ENCODE results near the gene ANKIB1.
"Not testable (repeated sequence)": the region's sequence is repeated elsewhere in the genome, so short reads cannot be mapped to it uniquely, and the experiment has no call there.

Gene ANKIB1

DNA sequence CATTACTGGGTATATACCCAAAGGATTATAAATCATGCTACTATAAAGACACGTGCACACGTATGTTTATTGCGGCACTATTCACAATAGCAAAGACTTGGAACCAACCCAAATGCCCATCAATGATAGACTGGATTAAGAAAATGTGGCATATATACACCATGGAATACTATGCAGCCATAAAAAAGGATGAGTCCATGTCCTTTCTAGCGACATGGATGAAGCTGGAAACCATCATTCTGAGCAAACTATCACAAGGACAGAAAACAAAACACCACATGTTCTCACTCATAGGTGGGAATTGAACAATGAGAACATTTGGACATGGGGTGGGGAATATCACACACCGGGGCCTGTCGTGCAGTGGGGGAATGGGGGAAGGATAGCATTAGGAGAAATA is 164.4 kb downstream of the ANKIB1 start:
- FAIRE-seq = not testable (repeated sequence)

DNA sequence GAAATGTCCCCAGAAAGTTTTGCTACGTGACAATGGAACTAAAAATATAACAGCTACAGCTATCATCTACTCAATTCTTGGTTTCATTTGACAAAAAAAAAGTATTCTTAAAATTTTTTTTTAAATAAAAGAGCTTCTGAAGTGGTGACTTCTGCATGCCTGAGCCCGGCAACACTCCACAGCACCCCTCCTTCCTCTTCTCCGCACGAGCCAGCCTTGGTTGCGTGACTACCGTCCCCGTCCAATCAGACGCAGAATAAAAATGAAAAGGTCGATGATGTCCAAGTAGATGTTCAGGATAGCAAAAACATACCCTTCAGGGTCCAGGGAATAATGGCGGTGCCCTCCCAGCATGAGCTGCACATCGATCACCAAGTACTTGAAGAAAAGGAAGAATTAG is 167.0 kb downstream of the ANKIB1 start:
- FAIRE-seq = no peak

DNA sequence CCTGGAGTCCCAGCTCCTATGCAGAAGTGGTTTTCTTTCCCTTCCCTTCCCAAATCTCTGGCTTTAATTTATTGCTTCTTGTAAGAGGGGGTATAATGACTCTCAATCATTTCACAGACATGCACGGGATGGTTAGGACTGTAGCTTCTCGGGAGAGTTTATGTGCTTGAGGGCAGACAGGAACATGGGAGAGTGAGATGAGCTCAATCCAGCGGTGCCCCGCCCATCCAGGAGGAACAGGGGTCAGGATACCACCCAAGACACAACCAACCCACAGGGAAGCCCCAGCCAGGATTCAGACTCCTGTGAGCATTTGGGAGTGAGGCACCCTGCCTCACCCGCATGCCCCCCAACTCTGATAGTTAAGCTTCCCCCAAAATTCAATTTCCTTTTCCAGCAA is 167.8 kb downstream of the ANKIB1 start:
- no peak for FAIRE-seq

DNA sequence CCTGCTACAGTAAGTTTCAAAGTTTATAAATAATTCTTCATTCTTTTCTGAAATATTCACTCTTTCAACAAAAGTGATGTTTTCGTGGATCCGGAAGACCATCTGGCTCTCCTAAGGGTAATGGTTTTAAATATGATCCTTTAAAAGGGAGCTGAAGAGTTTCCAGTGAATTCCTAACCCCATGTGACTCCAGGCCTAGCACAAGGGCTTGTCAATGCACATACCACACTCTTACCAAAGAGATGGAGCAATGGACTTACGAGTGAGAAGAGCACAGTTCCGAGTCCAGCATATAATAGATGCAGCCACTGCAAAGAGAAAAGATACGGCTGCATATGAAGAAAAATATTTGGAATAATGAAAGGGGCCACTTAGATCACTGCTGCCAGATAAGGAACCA is 169.5 kb downstream of the ANKIB1 start:
- FAIRE-seq = no peak

DNA sequence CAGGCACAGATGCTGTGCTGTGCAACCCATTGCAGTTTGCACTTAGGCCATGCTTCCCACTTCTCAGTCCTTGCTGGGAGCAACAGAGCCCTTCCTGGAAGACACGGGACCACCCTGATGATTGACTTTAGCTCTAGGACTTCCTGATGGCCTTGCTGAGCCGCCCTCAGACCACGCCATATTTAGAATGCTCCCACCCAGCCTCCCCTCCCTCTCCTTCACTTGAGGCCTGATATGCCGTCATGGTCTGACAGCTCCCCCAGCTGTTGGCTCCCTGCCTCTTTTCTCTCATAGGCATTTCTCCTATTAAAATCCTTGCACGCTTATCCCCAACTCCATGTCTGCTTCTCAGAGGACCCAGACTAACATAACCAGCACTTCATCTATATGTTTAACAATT is 172.1 kb downstream of the ANKIB1 start:
- FAIRE-seq = no peak

DNA sequence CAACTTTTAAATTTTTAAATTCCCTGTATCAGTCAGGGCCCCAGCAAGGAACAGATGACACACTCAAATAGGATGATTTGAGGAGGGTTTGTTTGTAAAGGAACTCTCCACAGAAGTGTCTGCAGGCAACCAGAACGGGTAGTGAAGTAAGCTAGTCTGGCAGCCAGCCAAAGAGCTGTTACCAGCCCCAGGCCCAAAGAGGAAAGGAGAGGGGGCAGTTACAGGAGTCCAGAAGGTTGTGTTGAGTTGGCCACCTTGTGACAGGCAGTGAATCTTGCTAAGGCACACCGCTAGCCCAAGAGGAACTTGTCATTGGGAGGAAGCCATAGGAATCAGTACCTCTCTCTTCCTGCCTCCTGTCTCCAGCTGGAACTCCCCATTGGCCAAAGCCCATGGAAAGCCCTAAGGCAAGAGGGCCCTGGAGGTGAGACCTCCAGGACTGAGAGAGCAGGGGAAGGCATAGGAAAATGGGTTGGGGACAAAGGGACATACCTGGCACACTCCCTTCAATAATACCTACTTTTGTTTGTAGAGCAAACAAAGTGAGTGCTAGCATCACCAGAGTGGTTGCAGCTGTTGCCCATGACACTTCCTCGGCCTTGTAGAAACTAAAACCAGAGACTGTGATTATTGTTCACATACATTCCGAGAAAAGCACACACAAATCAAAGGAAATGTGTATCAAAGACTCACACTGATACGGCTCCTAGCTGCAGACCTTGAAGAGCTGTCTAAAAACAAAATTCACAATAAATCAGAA is 176.1 kb downstream of the ANKIB1 start:
- FAIRE-seq = no peak

DNA sequence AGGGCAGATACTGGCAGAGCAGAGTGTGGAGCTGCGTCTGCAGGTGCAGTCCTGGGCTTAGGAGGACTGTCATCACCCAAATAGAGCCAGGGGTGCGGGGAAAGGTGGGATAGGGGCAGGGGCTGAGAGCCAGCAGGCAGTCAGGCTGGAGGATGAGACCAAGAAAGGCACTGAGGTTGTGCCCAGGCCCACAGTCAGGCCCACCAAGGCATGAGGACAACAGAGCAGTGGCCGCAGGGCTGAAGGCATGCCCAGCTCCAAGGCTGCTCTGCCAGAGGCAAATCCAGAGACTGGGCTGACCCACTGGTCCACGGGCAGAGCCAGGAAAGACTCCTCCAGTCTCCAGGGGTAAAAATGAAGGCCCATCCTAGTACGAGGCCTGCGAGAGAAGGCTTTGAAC is 177.2 kb downstream of the ANKIB1 start:
- no peak for FAIRE-seq

DNA sequence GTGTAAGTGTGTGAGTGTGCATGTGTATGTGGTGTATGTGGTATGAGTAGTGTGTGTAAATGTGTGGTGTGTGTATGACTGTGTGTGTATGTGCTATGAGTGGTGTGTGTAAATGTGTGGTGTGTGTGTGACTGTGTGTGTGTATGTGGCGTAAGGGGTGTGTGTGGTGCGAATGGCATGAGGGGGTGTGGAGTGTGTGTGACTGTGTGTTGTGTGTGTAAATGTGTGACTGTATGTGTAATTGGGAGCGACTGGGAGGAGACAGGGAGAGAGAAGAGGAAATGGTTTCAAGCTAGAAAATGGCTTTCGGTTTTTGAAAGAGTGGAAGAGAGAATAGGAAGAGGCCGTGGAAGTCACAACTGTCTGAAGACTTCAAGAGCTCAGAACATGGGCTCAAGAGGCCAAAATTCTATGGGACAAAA is 177.9 kb downstream of the ANKIB1 start:
- no peak for FAIRE-seq

DNA sequence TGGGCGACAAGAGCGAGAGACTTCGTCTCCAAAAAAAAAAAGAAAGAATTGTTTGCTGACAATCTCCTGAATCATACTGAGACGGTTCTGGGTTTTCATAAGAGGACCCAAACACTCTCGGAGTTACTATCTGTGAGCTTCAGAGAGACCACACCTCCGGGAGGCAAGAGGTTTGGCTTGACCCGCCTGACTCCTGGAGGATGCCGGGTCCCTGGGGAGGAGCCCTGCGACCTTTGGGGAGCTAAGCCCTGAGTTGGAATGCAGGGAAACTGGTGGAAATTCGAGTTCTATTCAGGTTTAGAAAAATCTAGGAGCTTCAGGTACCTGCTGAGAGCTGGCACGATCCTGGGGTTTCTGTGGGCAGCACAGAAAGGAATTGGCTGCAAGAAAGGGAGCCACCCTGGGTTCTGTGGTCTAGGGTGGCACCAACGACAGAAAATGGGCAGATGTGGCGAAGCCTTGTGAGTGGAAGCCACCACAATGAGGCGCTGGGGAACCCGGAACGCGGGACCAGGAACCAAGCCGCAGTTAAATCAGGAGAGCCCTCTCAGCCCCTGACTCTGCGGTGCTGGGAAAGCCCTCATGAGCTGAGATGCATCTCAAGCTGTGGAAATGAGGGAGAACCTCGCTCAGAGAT is 179.7 kb downstream of the ANKIB1 start:
- no peak for FAIRE-seq

DNA sequence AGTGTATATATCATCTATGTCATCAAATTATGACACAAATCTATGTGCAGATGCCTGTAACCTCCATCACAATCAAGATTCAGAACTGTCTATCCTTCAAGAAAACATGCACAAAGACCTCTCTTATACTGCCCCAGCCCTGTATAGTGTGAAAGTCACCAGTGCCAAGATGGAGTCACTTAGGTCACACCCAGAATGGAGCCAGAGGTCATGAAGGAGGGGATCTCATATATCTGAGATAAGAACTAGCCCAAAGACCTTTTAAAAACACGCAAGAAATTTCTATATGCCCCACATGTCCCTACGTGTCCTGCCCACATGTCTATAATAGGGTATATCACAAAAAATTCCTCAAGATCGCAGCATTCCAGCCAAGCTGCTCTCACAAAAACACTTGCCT is 181.4 kb downstream of the ANKIB1 start:
- FAIRE-seq = no peak

DNA sequence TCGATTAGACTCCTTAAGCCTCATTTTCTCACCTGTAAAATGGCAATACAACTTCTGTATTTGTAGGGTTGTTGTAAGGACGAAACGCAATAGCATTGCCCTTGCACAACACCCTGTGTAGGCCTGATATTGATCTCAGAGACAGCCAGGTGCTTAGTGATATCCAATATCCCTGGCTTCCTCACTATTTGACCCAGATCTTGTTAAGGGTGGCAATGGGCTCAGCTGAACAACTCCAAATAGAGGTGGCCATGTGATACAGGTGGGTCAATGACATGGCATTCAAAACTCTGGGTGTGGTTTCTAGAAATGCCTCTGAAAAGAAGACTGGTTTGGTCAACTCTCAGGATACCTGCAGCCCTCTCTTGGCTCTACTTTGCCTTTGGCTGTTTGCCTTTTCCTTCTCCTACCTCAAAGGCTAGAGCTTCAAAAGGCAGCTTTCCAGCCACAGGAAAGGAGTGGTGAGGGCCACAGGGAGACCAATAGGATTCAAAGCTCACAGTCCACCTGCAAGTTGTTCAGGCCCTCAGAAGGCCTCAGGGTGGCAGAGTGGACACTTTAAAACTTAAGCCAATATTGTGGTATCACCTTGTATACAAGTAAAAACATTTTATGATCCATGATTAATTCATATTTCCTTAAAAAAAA is 186.6 kb downstream of the ANKIB1 start:
- no peak for FAIRE-seq

DNA sequence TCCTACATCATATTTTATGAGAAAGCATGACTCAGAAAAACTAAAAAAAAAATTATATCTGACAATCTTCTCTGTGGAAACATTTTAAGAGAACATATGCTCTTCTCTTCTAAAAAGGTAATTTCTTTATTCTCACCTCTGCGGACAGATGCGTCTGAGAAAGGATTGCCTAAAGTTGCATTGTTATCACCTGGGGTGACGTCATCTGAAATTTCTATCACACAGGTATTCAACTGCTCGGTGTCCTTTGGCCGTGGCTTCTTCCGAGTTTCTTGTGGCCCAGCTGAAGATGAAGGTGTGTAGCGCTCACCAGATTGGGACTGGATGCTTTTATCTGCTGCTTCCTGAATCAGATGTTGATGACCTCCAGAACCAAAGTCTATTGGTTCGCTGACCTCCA is 187.2 kb downstream of the ANKIB1 start:
- FAIRE-seq = no peak

DNA sequence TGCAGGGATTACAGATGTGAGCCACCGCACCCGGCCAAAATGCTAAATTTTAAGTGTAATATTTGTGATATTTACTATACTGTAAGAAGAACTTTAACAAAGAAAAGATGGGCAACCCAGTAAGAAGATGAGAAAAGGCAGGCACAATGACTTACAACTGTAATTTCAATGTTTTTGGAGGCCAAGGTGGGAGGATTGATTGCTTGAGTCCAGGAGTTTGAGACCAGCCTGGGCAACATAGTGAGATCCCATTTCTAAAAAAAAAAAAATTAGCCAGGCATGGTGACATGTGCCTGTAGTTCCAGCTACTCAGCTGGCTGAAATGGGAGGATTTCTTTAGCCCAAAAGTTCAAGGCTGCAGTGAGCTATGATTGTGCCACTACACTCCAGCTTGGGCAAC is 189.8 kb downstream of the ANKIB1 start:
- no peak for FAIRE-seq

DNA sequence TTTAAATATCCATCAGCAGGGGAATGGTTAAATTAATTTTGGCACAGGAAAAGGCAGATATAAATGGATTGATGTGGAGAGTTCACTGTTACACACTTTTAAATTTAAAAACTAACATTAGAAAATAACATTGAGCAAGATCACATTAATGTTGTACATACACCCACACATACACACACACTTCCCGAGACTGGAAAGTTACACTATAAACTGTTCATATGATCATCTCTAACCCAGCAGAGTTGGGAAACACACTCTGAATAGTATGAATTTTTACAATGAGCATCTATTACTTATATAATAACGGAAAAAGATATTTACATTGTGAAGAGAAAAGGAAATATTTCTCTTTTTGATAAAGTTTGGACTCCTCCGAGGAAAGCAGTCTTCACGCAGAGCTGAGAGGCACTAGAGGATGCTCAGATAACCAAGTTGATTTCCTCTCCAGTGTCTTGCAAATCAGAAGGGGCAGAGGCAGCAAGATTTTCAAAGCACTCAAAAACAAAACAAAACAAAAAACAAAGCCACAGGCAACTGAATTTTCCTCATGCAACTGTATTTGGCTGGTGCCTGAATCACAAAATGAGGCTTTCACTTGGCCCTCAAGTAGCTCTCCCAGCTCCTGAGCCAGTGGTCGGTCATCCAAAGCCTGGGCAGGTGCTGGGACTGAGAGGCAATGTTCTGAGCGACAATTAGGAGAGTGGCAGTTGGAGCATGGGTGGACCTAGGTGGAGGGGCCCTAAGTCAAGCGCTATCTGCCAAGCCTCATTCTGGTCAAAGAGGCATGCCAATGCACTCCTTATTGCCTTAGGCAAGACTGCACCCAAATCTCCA is 191.1 kb downstream of the ANKIB1 start:
- FAIRE-seq = no peak

DNA sequence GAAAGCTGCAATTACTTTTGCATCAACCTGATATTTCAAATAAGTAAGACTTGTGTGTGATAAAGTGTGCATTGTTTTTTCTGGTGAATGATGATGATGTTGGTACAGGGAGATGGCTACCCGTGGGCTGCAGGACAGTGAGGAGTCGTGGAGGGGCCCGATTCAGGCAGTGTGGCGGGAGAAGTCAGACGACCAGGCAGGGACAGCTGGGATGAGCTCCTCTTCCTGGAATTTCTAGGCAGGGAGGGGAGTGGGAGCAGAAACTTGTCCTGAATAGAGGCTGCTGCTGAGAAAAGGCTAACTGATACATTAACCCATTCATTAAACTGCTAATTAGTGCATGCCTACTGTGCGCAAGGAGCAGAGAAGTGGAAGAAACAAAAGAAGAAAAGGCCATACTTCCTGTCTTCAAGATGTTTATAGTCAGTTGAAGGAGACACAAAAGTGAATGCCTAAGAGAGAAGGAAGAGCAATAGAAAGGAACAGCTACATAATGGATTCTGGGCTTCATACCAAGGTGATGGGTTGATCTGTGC is 192.2 kb downstream of the ANKIB1 start:
- no peak for FAIRE-seq

DNA sequence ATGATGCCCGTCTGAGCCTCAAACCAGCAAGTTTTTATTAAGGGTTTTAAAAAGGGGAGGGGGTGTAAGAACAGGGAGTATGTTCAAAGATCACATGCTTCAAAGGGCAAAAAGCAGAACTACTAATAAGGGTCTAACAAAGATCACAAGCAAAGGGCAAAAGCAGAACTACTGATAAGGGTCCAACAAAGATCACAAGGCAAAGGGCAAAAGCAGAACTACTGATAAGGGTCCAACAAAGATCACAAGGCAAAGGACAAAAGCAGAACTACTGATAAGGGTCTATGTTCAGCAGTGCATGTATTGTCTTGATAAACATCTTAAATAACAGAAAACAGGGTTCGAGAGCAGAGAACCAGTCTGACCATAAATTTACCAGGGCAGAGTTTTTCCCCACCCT is 196.9 kb downstream of the ANKIB1 start:
- not testable (repeated sequence) for FAIRE-seq

DNA sequence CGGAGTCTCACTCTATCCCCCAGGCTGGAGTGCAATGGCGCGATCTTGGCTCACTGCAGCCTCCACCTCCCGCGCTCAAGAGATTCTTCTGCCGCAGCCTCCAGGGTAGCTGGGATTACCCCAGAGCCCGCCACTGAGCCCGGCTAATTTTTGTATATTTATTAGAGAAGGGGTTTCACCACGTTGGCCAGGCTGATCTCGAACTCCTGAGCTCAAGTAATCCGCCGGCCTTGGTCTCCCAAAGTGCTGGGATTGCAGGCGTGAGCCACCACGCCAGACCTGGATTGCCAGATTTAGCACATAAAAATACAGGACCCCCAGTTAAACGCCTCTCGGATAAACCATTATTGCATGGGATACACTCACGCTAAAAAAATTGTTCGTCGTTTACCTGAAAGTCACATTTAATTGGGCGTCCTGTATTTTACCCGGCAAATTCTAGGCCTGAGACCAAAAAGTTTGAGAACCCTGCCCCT is 201.1 kb downstream of the ANKIB1 start:
- peak; percentile 75 for FAIRE-seq

DNA sequence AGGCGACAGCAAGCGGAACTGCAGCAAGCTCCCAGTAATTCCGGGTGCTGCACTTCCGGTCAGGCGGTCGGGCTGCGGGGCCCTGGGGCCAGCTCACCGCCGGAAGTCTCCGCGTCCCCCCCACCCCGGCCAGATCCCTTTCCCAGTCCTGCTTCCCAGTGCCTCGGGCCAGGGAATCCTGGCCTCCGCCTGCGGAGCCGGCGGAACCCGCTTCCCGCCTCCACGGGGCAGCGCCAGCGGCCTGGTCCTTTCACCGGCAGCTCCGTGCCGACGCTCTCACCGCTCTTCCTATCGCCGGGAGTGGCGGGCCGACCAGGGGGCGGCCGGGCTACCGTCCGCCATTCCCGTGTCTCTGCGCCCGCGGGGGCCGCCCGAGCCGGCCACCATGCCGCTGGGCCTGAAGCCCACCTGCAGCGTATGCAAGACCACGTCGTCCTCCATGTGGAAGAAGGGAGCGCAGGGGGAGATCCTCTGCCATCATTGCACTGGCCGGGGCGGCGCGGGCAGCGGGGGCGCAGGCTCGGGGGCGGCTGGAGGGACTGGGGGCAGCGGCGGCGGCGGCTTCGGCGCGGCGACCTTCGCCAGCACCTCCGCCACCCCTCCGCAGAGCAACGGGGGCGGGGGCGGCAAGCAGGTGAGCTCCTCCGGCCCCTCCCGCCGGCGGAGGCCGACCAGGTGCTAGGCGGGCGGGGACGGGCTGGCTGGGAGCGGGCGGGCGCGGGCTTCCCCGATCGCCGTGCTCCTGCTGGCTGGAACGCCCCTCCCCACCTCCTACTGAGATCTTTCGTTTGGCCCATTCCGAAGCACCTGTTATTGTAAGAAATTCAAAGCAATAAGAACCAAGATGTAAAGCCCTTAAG is 201.8 kb downstream of the ANKIB1 start, which contains the start of gene GATAD1:
Gene GATAD1, plus strand, starts transcription at position 138 of the 860 bp plus-strand sequence. Its CDS starts 248 bp downstream, at position 386.
- FAIRE-seq = no peak

DNA sequence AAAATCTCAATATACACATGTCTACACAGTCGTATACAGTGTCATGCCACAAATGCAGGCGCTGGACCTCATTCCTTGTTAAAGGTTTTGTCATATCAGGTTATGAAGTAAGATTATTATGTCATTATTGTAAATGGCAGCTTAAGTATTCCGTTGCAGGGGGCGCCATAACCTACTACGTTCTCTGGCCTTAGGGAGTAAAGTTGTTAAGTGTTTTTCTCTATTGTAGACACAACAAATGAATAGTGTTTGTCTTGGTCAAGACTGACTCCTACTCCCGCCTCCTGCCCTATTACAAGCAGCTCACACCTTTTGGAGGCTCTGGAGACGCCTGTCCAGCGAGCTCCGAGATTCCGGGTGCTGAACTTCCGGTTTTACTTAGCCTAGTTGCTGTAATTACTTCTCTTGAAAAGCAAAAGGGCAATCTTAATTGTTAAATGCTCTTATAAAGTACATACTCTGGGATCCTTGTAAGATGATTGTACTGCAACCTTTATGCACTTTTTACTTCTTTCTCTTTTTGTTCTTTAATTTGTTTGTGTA is 202.5 kb downstream of the ANKIB1 start:
- no peak for FAIRE-seq

All from endometrium (tissue), 2 donors.